ENCODE results near the gene HDGFL3.
"Not testable (repeated sequence)": the region's sequence is repeated elsewhere in the genome, so short reads cannot be mapped to it uniquely, and the experiment has no call there.

HDGFL3 gene

GRCh38 chr15:83193721-83194120 is 13.9 kb downstream of the HDGFL3 start:
- no peak for DNase-seq (ENCODE audit: low read depth)

- no peak for DNase-seq (ENCODE audit: low read depth)
These were observed 14.9 kb downstream of the HDGFL3 start for GRCh38 chr15:83192742-83193141.

GRCh38 chr15:83190450-83190849 is 17.2 kb downstream of the HDGFL3 start:
- DNase-seq (ENCODE audit: low read depth), result no peak

- DNase-seq (ENCODE audit: low read depth), result no peak
These were observed 22.1 kb downstream of the HDGFL3 start for GRCh38 chr15:83185561-83185960.

GRCh38 chr15:83178869-83179325 is 28.7 kb downstream of the HDGFL3 start:
- no peak for DNase-seq (ENCODE audit: low read depth)

GRCh38 chr15:83178390-83178789 is 29.2 kb downstream of the HDGFL3 start:
- no peak for DNase-seq (ENCODE audit: low read depth)

- DNase-seq (ENCODE audit: low read depth), result no peak
These were observed 32.7 kb downstream of the HDGFL3 start for GRCh38 chr15:83174891-83175290.

GRCh38 chr15:83170474-83171165 is 37.0 kb downstream of the HDGFL3 start:
- DNase-seq (ENCODE audit: low read depth), result peak; percentile 3

- not testable (repeated sequence) for DNase-seq (ENCODE audit: low read depth)
These were observed 38.0 kb downstream of the HDGFL3 start for GRCh38 chr15:83169576-83169975.

- no peak for DNase-seq (ENCODE audit: low read depth)
These were observed 40.8 kb downstream of the HDGFL3 start for GRCh38 chr15:83166830-83167229.

- no peak for DNase-seq (ENCODE audit: low read depth)
These were observed 41.4 kb downstream of the HDGFL3 start for GRCh38 chr15:83166218-83166617.

GRCh38 chr15:83164771-83165404 is 42.7 kb downstream of the HDGFL3 start:
- no peak for DNase-seq (ENCODE audit: low read depth)

- DNase-seq (ENCODE audit: low read depth), result no peak
These were observed 43.4 kb downstream of the HDGFL3 start for GRCh38 chr15:83164111-83164770.

- no peak for DNase-seq (ENCODE audit: low read depth)
These were observed 44.6 kb downstream of the HDGFL3 start for GRCh38 chr15:83163032-83163431.

GRCh38 chr15:83160741-83161140 is 46.9 kb downstream of the HDGFL3 start:
- DNase-seq (ENCODE audit: low read depth), result no peak

GRCh38 chr15:83158393-83158792 is 49.2 kb downstream of the HDGFL3 start:
- no peak for DNase-seq (ENCODE audit: low read depth)

GRCh38 chr15:83155942-83156341 is 51.7 kb downstream of the HDGFL3 start:
- no peak for DNase-seq (ENCODE audit: low read depth)

GRCh38 chr15:83153288-83153687 is 54.3 kb downstream of the HDGFL3 start:
- DNase-seq (ENCODE audit: low read depth), result peak; percentile 3

- no peak for DNase-seq (ENCODE audit: low read depth)
These were observed 62.9 kb downstream of the HDGFL3 start for GRCh38 chr15:83144771-83145170.

GRCh38 chr15:83142151-83142550 is 65.5 kb downstream of the HDGFL3 start:
- not testable (repeated sequence) for DNase-seq (ENCODE audit: low read depth)

GRCh38 chr15:83132861-83133523 is 74.6 kb downstream of the HDGFL3 start:
- DNase-seq (ENCODE audit: low read depth), result no peak

GRCh38 chr15:83129791-83130190 is 77.8 kb downstream of the HDGFL3 start:
- DNase-seq (ENCODE audit: low read depth), result no peak

Data from stromal cell of bone marrow (primary cell).